GM10847 (cell line): Measurements from ENCODE around the gene DLG2.

ENCODE experiments used
- POLR2A ChIP-seq: IDR thresholded peaks from 2 replicates; pipeline ENCODE4 v1.6.1; 2011; ENCODE audit not compliant: insufficient read length; ENCODE audit errors: extremely low read depth

DLG2 gene

DNA sequence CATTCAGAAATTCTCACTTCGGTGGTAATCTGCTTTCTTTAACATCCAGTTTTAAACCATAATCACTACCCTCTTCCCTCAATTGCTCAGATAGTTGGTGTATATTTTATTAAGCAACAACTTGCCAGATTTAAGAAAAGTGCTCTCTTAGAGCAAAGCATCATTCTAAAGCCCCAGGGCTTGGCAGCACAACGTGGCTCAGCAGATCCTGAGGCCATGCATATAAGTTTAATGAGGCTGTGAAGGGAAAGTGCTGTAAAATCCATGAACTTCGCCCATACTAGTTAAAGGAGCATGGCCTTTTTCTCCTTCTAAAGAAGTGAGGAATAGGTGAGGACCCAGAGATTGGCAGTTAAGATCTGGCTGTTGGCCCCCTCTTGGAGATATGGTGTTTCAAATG lies 1858.7 kb downstream of the DLG2 start:
- no peak for TF ChIP-seq POLR2A

DNA sequence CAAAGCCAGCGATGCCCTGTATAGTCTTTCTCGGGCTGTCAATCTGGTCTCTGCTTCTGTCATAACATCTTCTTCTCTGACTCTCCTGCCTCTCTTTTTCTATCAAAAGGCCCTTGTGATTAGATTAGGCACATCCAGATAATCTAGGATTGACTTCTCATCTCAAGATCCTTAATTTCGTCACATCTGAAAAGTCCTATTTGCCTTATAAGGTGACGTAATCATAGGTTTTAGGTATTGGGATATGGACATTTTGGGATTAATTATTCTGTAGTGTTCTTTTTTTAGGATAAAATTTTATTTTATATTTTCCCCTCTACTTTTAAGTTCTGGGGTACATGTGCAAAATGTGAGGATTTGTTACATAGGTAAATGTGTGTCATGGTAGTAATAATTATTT lies 1860.2 kb downstream of the DLG2 start:
- TF ChIP-seq POLR2A: no peak

DNA sequence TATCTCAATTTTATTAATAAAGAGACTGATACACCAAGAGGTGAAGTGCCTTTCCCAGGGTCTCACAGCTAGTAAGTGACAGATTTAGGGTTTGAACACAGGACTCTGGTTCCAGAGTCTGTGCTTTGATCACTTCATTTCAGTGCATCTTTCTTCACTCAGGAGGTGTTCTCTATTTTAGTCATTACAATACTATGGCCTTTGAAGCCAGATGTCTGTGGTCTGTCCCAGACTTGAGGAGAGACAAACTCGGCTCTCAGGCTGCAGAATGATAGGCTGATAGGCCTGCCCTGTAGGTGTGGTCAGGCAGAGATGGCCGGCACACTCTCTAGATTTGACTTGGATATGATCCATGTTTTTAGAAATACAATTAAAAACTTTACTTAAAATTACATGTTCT lies 1862.5 kb downstream of the DLG2 start:
- TF ChIP-seq POLR2A: no peak

DNA sequence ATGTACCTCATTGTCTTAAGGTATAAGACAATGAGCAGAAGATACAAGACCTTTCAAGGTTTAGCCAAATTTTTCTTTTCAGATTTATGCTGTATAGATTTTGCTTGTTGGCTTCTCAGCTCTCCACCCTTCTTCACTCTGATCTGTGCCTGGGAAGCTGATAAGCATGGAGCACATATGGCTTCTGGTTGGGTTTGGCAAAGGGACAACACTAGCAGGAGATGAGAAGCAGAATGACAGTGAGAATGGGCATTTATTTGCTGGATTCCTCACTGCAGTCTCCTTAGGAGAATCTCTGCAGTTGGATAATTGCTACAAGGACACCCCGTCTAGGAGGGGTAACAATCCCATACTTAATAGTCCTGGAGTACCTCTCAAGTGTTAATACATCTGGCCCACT lies 1866.2 kb downstream of the DLG2 start:
- TF ChIP-seq POLR2A: no peak

DNA sequence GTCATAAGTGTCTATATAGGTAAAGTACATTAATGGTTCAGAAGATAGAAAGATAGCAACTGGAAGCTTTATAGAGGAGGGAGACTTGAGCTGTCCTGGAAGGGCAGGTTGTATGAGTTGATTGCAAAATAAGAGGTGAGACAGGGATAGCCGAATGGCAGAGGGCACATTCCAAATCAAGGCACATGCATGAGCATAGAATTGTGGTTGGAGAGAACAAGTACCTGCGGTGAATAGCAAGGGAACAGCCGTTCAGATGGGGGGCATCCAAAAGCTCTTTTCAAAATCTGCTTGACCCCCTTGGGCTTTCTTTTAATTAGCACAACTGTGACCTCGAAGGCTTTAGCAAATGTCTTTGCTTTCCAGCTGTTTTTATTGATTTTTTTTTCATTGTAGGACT lies 1868.0 kb downstream of the DLG2 start:
- no peak for TF ChIP-seq POLR2A

DNA sequence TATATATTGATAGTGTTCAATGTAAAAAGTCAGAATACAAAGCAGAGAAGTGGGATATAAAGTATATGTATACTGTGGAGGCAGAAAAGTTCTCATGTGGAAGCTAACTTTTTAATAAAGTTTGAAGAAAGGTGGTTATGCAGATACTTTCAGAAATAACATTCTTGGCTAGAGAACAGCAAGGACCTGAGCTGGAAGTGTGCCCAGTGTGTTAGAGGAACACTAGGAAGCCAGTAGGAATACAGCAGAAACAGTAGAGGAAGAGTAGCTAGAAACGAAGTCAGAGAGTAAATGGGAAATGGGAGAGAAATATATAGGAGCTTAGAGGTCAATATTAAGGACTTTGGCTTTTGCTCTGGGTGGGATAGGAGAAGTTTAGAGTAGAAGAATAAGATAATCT lies 1876.1 kb downstream of the DLG2 start:
- no peak for TF ChIP-seq POLR2A

DNA sequence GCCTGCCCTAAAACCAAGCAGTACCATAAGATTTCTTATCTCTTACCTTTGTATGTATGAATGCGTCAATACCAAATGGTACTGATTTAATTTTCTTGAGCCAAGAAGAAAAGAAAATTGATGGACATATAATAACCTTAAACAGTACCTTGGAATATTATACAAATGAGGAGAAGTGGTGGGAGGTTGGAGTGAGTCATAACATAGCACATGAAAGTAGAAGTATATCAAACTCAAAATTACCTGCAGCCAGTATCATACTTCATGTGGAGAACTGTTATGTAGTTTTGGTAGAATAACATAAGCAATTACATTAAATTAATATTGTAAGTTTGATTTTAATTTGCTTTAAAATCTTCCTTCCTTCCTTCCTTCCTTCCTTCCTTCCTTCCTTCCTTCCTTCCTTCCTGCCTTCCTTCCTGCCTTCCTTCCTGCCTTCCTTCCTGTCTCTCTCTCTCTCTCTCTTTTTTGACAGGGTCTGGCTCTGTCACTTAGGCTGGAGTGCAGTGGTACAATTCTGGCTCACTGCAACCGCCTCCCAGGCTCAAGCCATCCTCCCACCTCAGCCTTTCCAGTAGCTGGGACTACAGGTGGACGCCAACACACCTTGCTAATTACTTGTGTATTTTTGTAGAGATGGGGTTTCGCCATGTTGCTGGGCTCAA lies 1880.1 kb downstream of the DLG2 start:
- TF ChIP-seq POLR2A: no peak

DNA sequence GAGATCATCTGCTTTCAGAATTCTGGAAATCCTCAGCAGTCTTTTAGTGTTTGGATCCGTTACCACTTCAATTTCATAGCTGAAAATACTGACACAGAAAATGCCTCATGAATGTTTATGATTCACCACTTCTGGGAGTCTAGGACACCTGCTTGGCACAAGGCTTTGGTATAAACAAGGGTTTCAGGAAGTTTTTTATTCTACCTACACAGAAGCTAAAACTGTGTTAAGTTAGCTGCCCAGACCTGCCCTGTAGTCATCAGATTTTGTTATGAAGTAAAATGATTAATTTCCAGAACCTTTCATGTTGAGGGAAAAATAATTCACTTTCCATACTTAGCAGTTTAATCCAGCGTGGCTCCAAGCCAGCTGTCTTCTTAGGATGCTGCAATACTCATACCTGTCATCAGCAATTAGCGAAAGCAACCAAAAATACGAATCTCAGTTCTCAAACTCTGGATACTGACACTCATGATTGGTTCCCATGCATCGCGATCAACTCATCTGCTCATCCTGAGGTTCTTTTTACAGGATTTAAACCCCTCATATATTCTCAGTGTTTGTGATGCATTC lies 1882.4 kb downstream of the DLG2 start:
- TF ChIP-seq POLR2A: no peak

DNA sequence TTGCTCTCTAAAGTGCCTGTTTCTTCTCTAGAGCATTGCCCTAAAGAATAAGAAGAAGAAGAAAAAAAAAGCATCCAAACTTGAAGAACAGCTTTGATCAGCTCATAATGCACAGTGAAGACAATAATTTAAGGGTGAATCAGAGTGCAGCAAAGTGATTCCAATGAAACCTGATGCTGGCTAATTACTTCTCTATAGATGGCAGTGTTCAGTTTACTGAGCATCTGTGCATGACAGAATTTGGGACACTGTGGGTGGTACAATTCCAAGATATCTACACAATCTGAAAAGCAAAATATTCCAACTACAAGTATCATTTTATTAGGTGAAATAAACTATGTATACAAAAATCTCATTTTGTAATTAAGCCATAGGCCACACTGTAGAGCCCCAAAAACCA lies 1890.5 kb downstream of the DLG2 start:
- no peak for TF ChIP-seq POLR2A

DNA sequence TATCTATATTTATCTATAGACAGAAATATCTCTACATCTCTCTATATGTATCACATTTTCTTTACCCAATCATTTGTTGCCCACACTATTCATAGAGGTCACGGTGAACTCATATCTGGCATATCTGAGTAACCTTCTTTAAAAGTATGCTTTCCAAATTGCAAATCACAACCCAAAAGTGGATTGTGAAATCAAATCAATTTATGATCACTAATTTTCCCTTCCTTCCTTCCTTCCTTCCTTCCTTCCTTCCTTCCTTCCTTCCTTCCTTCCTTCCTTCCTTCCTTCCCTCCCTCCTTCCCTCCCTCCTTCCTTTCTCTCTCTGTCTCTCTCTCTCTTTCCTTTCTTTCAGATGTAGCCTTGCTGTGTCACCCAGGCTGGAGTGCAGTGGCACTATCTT lies 1893.0 kb downstream of the DLG2 start:
- TF ChIP-seq POLR2A: no peak

DNA sequence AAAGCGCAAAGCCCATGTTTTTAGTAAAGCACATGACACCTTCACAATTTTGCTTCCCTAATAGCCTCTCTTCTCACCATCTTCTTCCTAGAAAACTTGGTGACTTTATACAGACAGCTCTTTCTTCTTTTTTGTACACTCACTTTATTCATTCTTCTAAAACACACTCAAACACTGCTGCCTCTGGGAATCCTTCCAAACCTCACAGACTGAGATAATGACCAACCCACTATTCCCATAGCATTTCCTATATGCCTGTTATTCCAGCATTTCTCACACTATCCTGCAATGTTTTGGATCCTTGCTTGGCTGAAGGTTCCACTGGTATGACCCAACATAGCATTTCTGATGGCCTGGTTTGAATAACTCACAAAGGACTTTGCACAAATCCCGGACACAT lies 1898.9 kb downstream of the DLG2 start:
- no peak for TF ChIP-seq POLR2A

DNA sequence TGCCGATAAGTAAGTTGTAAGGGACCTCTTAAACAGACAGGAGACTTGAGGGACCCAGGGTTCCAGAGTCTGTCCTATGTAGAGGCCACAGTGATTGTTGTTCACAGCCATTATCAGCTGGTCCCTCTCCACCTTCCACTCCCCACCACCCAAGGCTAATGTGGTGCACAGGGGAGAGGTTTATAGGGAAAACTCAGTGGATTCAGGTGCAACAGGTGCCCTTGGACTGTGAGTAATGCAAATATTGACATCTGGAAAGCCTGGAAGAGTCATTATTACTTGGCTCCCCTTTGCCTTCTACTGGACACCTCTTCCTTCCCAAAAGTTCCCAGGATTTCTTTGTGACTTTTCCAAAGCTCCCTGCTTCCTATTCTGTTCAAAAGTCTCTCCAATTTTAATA lies 1899.9 kb downstream of the DLG2 start:
- no peak for TF ChIP-seq POLR2A

DNA sequence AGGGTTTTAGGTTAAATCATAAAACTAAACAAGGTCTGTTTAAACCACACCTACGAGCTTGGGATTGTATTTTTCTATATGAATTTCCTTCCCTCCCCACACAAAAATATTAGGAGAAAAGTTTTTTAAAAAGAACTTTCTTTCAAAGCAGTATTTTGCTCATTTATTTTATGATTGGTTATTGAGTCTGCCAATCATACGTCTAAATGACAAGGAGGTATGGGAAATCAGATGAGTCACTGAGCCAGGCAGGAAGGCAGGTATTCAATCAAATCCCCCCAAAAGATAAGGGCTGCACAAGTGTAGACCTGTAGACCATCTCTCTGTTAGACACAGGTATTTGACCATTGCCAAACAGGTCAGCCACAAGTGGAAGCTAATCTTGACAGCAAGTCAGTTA lies 1900.8 kb downstream of the DLG2 start:
- TF ChIP-seq POLR2A: no peak

DNA sequence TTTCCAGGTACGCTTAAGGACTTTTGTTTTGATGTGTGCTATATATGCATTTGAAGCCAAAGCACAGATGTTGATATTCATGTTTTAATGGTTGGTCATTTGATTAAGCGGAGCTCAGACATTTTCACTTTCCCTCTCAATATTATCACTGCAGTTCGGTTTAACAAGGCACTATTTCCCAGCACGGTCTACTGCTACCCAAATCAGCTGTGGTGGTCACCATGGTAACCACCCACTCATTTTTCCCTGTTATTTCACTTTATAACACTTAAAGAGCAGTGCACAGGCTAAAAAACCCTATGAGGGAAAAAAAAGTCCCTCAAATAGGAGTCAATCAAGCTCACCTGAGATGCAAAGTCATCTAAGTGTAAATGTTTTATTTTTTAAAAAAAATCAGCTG lies 1901.4 kb downstream of the DLG2 start:
- no peak for TF ChIP-seq POLR2A

DNA sequence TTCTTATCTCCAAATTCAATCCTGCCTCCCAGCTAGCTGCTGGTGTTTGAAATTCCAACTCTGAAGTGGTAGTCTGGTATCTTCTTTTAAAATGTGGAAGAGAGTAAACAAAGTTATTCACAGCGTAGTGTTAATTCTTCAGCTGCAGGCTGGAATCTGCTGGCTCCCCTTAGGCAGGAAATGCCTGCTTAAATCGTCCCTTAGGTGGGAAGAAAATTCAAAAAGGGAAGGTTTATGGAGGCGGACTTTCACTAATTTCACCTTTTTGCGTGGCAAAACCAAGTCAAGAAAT lies 1901.9 kb downstream of the DLG2 start:
- TF ChIP-seq POLR2A: no peak

DNA sequence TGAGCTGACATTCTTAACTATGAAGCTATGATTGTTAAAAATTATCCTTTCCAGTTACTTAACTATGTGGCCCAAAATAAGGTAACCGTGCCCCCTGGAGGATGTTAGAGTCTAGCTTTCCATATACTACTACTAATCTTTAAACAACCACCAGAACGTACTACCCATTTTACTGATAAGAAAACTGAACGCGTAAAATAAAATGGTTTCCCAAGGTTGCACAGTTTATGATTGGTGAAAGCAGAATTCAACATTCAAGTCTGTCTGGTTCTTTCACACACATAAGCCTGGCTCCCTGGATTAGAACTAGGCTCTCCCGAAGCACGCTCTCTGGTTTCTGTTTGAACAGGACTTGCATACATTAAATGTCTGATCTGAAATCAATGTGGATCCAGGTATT lies 1903.1 kb downstream of the DLG2 start:
- TF ChIP-seq POLR2A: no peak

DNA sequence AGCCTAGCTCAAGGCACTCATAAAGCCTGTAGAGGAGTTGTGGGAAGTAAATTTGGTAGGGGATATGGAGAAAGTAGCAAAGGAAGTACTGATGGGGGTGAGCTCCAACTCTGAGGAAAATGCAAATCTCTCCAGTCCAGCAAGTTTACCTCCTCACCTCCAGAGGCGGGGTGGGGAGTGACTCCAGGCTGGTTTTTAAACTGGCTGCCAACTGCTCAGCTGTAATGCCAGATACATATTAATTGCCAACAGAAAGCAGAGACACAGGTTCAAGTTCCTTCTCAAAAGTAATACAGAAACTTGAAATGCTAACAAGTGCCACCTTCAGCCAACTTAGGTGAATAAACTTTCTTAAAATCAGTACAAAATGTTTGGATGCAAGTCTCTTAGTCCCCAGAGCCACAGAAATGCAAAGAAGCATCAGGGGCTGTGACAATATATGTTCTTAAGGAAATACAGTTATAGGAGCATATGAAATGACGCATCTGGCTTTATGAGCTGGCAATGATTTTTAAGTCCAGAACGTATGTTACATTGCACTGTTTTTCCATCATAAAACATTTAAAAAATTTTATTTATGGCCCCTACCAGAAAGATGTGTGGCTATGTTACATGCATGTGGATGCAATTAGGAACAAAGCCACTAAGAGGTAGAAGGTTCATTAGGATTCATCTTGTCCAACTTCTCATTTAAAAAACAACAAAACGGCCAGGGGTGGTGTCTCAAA lies 1904.6 kb downstream of the DLG2 start:
- TF ChIP-seq POLR2A: no peak
